Erythroblast (primary cell): ENCODE results near the gene ISG20L2.

Source experiments
- GATA1 ChIP-seq: IDR thresholded peaks from 2 replicates; pipeline ENCODE4 v1.6.1; 2011; ENCODE audit warnings: low read depth, mild to moderate bottlenecking, control low read depth, low read length, moderate library complexity
- POLR2A ChIP-seq: IDR thresholded peaks from 2 replicates; pipeline ENCODE4 v1.6.1; 2011; ENCODE audit warnings: mild to moderate bottlenecking, low read length

DNA sequence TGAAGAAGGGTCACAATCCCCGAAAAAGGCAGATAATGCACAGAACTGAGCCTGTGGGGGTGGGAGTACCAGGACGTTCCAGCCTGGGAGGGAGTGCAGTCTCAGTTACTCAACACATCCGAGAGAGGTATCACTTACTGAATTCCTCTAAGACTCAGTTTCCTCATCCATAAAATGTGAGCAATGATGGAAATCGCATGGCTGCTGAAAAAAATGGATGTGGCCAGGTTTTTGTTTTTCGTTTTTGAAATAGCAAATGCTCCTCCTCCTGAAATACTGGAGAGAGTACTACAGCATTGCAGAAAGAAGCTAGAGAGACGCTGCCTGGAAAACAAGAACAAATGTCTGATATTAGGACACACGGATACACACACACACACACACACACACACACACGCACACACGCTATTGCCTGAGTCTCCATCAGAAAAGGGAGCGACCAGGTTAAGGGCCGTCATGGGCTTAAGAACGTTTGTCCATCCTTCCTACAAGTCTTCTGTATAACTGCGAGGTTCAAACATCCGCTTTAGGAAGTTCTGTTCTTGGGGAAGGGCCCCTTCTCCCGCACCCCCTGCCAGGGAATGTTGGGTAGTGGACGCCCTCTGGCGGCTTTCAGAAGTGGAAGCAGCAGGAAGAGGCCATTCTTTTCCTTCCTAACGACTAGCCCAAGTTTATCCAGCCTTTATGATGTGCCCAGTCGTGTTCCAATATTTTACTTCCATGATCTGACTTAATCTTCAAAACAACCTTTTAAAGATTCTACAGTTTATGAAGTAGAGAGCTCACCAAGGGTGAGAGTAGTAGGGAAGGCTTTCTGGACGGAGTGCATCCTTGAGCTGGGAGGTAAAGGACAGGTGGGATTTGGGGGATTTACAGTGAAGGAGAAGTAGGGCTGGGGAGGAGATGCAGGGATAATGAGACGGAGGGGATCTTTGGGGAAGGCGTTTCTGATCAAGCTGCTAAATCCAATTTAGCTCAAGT, 50.7 kb downstream of the ISG20L2 start:
- TF ChIP-seq POLR2A (no peak), GATA1 (no peak)
